GM03348 (cell line): ENCODE data around the gene TBX4.
A peak's percentile ranks its signal among the peaks of the same experiment; 100 is the strongest.

Source experiments
- DNase-seq: peaks from one replicate; pipeline ENCODE4 v3.0.0; 2012; ENCODE audit warnings: low spot score

Gene TBX4

DNA sequence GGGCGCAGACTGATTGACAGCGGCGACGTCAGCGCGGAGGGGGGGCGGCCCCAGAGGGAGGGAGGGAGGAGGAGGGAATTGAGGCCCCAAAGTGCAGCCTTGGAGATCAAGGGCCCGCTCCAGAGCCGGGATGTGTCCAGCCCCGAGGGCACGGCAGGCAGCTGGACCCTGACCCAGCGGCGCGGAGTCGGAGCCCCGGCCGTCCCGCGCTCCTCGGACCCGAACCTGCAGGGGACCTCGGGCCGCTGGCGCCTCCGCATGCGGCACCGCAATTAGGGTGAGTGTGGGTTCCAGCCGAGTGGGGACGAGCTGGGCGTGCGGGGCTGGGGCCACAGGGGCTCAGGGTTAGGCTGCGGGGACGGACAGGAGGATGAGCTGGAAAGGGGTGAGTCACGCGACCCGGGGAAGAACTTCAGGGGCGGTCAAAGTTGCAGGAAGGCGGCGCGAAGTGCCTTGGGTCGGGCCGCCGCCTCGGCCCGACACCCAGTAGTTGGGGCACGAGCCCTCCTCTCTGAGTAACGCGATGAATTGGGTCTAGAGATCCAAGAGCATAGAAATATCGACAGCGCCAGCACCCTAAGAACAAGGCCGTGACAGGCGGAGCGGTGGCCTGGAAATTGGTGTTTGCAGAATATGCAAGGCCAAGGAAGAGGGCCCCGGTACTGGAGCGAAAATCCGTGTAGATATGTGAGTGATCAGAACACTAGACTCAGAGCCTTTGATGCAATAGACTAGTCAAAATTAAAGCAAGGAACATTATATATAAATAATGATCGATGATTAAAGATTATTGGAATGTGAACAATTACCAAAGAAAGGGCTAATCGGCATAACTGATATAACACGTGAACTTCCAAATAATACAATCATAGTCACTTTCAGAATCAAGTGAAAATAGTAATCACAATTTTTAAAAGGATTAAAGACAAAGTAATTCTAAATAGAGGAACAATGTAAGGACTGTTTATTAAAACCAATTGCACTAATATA lies at the start of gene TBX4:
Gene TBX4 (plus strand): TSS at position 122 of the 990 bp plus-strand sequence. CDS start 4,069 bp downstream, outside the sequence.
- DNase-seq: no peak

DNA sequence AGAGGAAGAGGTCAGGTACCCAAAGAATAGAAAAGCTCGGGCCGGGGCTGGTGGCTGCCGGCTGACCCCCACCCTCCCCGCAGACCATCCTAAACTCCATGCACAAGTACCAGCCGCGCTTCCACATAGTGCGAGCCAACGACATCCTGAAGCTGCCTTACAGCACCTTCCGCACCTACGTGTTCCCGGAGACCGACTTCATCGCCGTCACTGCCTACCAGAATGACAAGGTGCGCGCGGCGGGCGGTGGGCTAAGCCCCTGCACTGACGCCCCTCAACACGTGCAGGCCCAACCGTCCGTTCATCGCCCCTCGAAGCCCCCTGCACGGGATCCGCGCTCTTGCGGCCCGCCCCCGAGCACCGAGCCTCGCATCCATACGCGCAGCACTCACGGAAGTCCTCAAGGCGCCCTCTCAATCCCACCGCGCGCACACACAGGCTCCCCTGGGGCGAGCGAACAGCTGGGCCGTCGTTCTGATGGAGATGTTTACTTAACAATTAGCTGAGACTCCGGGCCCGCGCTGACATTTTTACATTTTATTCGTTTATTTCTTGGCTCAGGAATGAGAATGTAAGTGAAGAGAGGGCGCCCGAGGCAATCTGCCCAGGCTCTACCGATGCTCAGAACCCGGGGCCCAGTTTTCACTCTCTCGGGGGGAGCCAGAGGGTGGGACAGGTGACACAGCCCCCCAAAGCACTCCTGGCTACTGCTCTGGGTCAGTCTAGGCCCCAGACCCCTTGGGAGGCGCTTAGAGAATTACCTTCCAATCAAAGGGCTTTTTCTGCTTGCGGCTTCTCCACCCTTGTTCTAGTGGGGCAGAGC lies 49.0 kb upstream of the TBX4 start:
- no peak for DNase-seq

DNA sequence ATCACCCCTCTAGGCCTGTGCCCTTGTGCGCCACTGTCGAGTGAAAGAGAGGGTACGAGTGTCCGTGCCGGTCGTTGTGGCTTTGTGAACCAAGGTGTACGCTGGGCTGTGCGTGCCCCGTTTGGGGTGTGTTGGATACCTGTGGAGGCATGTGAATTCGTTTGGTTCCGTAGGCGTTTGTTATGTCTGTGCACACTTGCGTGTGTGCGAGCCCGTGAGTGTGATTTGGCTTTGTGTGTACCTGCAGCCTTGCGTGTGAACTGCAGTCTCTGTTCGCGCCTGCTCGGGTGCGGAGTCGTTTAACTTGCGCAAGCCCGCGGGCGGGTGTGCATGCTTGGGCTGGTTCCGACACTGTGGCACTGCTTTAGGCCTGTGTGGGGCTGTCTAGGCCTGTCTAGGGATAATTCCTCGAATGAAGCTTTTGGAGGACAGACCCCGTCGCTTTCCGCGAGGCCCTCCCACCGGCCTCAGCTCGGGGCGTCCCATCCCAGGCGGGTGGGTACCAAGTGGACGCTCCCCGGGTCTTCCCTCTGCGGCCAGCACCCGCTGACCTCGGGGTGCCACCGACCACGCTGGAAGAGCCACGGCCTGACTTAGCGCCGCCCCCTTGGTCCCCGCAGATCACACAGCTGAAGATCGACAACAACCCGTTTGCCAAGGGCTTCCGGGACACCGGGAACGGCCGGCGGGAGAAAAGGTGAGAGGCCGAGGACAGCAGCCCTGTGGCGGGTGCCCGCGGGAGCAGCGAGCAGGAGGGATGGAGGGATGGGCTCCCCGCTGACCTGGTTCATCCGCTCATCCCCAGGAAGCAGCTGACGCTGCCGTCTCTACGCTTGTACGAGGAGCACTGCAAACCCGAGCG lies 48.2 kb upstream of the TBX4 start:
- DNase-seq: no peak

DNA sequence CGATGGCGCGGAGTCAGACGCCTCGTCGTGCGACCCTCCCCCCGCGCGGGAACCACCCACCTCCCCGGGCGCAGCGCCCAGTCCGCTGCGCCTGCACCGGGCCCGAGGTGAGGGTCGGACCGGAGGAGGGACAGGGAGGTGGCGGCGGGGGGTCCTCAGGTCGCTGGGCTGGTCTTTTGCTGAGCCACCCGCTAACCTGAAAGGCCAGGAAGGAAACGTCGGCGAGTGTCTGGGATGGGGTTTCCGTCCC lies 47.6 kb upstream of the TBX4 start:
- no peak for DNase-seq

DNA sequence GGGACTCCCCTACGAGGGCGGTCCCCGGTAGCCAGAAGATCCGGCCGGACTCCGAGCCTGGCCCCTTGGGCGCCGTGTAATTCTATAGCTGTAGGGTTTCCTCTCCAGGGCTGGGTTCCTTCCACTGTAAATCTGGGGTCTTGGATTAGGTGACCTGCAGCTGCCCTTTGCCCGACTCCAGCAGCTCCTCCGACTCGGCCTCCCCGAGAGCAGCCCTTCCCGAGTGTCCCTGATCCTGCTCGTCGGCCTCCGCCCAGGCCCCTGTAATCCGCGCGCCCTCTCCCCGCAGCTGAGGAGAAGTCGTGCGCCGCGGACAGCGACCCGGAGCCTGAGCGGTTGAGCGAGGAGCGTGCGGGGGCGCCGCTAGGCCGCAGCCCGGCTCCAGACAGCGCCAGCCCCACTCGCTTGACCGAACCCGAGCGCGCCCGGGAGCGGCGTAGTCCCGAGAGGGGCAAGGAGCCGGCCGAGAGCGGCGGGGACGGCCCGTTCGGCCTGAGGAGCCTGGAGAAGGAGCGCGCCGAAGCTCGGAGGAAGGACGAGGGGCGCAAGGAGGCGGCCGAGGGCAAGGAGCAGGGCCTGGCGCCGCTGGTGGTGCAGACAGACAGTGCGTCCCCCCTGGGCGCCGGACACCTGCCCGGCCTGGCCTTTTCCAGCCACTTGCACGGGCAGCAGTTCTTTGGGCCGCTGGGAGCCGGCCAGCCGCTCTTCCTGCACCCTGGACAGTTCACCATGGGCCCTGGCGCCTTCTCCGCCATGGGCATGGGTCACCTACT lies 47.1 kb upstream of the TBX4 start:
- DNase-seq: no peak

DNA sequence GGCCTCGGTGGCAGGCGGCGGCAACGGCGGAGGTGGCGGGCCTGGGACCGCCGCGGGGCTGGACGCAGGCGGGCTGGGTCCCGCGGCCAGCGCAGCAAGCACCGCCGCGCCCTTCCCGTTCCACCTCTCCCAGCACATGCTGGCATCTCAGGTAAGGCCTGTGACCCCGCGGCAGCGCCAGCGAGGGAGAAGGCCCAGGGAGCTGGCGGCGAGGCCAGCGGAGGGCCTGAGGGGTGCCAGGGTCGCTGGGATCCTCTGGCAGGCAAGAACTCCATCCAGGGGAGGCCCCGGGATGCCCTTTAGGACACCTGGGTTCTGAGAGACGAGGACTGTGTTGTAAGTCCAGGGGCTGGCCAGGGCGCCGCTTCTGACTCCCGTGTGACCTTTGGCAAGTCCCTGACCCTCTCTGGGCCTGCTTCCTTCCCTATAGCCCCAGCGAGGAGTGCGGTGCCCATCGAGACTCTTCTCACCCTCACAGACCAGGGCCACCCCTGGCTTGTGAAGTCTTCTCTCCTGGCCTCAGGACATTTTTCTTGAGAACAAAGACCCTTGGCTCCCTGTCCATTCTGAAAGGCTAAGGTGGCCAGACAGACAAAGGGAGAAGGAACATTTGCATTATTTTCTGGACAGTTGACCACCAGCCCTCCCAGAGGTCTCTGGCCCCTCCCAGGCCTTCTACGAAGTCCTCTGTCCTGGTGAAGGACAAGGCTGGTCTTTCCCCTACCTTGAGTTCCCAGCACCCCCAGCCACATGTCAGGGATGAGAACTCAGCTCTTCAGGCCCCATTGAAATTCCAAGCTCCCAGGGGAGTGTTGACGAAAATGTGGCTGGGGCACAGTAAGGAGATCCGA lies 46.3 kb upstream of the TBX4 start:
- no peak for DNase-seq

DNA sequence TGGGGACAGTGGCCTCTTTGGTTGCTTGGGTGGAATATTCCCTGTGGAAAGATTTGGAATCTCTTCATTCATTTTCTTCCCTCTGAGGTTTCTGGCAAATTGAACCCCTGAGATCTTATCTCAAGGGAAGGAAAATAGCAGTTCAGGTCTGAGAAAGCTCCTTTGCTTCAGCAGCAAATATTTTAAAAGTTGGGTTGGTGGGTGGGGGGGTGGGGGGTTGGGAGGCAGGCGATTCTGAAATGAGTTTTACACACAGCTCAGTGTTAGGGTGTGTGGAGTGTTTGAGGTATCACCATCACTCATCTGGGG lies 45.7 kb upstream of the TBX4 start:
- no peak for DNase-seq

DNA sequence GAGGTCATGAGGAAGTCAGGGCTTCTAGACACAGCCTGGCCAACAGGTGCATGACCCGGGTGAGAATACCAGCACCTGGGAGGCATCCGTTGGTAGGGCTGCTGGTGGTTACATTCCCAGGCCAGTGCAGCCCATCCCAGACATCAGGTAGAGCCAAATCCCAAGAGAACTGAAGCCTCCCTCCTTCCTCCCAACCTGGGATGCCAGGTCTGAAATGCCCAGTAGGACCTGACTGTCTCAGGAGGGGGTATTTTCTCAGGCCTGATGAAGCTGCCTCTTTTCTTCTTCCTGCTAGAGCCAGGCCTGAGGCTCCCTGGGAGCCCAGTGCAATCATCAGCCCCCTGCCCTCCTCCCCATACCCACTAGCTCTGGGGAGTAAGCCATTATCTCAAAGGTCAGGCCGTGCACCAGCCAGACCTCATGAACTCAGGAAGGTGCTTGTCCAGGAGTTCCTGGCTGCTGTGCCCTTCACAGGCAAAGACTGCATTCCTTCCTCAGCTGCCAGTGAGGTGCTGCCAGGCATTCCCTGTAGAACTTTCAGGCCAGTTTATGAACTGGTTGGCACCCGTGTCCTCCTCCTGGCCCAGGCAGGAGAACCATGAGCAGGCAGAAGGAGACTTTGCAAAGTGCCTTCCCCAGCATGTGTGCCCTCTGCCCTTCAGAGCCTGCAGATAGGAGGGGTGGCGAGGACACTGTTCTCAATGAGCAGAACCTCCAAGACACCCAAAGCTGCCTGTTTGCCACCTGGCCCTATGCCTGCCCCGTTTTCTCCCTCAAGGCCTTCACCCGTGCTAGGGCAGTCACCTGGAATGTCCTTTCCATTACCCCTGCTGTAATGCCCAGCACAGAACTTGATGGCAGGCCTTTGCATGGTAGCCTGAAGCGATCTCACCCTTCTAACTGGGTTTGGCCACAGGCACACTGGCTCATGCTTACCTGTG lies 45.0 kb upstream of the TBX4 start:
- DNase-seq: no peak

DNA sequence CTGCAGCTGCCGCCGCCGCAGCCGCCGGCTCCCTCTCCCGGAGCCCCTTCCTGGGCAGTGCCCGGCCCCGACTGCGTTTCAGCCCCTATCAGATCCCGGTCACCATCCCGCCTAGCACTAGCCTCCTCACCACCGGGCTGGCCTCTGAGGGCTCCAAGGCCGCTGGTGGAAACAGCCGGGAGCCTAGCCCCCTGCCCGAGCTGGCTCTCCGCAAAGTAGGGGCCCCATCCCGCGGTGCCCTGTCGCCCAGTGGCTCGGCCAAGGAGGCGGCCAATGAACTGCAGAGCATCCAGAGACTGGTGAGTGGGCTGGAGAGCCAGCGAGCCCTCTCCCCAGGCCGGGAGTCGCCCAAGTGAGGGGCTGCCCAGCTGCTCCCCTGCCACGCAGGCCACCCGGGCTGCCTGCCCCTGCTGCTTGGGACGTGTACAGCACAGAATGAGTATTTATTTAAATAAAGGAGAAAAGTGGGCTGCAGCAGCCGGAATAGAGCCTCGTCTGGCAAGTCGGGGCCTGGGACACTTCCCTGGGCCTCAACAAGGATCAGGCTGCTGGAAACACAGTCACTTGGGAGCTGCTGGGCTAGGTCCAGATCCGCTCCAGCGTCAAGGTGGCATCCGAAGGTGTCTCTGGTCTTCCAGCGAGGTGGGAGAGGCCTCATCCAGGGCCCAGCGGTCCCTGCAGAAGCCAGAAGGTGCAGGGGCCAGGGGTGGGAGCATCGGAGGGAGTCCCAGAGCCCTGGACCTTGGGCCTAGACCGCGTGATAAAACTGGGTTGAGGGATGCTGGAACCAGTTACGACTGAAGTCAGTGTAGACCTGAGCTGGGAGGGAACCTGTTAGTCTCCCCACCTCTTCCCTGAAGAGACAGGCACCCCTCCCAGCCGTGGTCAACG lies 43.8 kb upstream of the TBX4 start:
- no peak for DNase-seq

DNA sequence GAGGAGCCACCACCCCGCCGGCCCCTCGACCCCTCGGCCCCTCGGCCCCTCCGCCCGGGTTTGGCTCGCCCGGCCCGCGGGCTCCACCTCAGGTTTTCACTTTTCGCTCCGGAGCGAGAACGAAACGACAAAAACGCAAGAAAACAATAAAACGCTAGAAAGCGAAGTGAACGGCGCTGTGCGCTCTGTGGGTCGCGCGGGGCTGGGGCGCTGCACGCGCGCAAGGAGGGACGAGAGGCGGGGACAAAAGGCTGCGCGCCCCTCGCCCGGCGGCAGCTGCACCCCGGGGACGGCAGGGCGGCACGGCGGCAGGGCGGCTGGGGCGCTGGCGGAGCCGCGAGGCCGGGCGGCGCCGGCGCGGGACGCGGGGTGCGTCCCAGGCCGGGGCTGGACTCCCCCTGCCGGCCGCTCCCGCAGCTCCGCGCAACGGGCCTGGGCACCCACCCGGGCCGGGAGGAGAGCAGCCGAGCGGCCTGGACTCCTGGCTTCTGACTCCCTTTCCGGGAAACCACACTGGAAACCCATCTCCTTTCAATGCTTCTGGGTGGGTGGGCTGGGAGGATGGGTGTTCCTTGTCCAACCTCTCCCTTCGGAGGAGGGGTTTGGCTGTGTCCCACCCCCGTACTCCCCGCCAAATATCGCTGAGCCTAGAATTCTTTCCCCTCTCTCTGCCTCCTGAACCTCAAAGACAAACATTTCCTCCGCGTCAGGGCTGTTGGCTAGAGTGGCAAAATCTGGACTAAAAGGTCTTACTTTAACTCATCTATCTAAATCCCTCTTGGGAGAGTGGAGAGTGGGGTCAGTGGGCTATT lies 42.7 kb upstream of the TBX4 start:
- DNase-seq: peak; percentile 96

DNA sequence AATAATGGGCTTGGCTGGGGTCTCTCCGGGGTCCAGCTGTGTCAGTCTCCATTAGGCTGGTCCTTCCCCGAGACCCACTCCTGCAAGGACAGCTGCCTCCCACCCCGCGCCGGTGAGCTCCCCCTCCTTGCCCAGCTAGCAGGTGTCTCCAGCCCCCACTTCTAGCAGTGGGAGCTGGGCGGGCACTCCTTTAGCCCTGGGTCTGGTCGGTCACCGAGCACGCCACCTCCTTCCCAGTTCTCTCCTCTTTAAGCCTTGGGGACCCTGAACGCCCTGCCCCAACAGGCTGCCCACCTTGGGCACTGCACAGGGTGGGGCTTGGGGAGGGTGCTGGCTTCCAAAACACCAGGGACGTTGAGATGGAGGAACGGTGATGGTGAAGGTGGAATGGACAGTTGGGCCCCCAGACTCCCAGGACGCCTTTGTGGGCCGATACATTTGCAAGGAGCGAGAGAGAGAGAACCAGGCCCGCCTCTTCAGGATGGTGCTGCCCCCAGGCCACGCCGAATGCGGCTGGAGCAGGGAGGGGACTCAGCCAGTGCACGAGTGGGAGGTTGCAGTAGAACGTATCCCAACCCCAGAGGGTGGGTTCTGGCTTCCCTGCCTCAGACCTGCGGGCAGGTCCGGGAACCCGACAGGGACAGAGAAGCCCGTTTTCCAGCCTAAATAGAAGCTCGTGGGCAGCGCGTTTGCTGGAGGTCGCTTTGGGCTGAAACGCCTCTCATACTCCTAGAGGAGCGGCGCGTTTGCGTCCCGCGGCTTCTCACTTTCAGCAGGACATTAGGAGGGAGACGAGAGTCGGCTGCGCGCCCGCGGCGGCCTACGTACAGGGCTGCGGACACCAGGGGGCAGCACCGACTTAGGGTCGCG lies 41.8 kb upstream of the TBX4 start:
- peak; percentile 65 for DNase-seq

DNA sequence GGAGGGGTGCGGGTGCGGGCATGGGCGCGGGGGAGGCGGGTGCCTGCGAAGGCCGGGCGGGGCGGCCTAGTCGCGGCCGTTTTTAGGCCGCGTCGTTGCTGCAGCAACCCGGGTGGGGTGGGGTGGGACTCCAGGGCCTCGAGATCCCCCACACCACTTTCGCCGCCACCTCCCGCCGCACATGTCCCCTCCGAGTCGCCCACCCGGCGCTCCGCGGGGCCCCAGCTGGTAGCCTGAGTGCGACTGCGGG lies 41.3 kb upstream of the TBX4 start:
- no peak for DNase-seq

DNA sequence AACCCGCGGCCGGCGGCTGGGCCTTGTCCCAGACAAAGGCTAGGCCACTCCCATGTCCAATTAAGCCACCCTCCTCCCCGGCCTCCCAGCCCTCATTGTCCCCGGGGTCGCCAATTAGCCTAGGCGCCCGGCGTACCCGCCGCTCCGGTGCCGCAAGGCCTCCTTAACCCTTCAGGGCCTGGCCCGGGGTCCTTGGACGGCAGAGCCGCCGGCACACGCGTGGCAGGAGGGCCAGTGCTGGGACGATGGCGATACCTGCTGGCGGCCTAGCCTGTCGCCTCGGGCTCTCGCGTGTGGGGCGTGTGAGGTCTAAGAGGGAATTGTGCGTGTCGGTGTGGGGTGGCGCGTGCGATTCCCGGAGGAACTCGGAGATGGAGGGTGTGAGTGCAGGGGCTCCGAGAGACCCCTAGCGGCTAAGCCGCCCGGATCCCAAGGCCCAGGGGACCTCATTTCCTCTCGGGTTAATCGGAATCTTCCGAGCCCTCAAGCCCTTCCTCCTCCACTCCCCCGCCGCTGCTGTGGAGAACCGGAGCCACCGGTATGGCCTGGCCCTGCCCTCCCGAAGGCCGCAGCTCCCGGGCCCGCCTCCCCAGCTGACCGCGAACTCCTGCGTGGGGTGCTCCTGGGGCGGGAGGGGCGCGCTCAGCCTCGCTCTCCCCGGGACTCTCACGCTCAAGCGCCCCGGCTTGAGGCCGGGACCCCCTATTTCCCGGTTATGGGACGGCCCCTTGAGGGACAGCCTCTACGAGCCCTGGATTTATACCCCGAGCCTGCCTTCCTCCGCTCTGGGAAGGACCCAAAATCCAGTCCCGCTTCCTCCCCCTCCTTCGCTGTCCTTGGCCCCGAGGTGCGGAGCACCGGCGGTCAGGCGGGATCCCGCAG lies 40.7 kb upstream of the TBX4 start:
- DNase-seq: peak; percentile 69

DNA sequence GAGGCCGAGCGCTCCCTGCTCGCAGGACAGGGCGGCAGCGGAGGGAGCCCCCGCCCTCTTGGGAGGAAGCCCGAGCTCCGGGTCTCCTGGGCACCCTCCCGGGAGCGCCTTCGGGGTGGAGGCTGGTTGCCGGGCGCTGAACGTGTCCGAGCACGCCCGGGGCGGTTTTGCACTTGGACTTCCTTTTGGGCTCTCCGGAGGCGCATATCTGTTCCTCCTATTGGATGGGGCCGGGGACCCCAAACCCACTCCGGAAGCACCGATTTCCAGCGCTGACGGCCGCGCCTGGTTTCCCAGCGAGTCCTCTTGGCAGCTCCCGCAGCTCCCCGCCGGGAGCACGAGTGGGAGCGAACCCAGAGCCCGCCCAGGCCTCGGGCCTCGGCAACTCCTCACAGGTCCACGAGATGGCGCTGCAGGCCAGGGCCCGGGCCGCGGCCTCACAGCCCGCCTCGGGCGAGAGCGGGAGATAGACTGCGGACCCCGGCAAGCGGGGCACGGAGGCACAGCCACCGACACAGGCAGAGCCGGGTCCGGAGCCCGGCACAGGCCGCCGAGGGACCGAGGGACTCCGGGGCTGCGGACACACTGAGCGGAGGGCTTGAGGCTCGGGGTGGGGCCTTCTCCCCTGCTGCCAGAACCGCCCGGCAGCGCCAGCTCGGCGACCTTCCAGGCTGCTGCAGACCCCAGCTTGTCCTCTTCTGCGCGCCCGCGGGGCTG lies 39.9 kb upstream of the TBX4 start:
- DNase-seq: peak; percentile 96
